HG03060 (cell line): ENCODE results near the gene ELMO3.

Experiments used
- ATAC-seq: cut with Tn5 transposase; IDR thresholded peaks from one replicate; pipeline ENCODE4 v1.9.1; 2021; ENCODE audit warnings: low read depth, moderate number of reproducible peaks; ENCODE audit not compliant: unreplicated experiment

The ELMO3 gene

GRCh38 chr16:67212766-67213165, 13.8 kb downstream of the ELMO3 start:
- no peak for ATAC-seq

- no peak for ATAC-seq
Observed at GRCh38 chr16:67213197-67214019, 14.5 kb downstream of the ELMO3 start.

GRCh38 chr16:67215706-67216105, 16.8 kb downstream of the ELMO3 start:
- ATAC-seq = no peak

- no peak for ATAC-seq
Observed at GRCh38 chr16:67216612-67217490, 17.9 kb downstream of the ELMO3 start.

- no peak for ATAC-seq
Observed at GRCh38 chr16:67223992-67224391, 25.1 kb downstream of the ELMO3 start.

- no peak for ATAC-seq
Observed at GRCh38 chr16:67226295-67226803, 27.4 kb downstream of the ELMO3 start.

GRCh38 chr16:67226804-67227566, 28.1 kb downstream of the ELMO3 start, which contains the start of gene TMEM208:
TSS of gene TMEM208 (plus strand) at chr16:67227130. CDS start at chr16:67227219, 89 bp downstream.
- peak; percentile 89 for ATAC-seq

- ATAC-seq = no peak
Observed at GRCh38 chr16:67227567-67227921, 28.6 kb downstream of the ELMO3 start.

- ATAC-seq = no peak
Observed at GRCh38 chr16:67228034-67228785, 29.3 kb downstream of the ELMO3 start.

- no peak for ATAC-seq
Observed at GRCh38 chr16:67228905-67229304, 30.0 kb downstream of the ELMO3 start.

- ATAC-seq = no peak
Observed at GRCh38 chr16:67229906-67230808, 31.2 kb downstream of the ELMO3 start.

- ATAC-seq = no peak
Observed at GRCh38 chr16:67230809-67231660, 32.1 kb downstream of the ELMO3 start.

- no peak for ATAC-seq
Observed at GRCh38 chr16:67233596-67233995, 34.7 kb downstream of the ELMO3 start.

- ATAC-seq = no peak
Observed at GRCh38 chr16:67234180-67234597, 35.3 kb downstream of the ELMO3 start.

GRCh38 chr16:67235816-67236562, 37.1 kb downstream of the ELMO3 start:
- no peak for ATAC-seq

- ATAC-seq = no peak
Observed at GRCh38 chr16:67236563-67237395, 37.8 kb downstream of the ELMO3 start.
